Heart left ventricle (tissue), 13 donors: Measurements from ENCODE around the gene EDNRB.

Experiments used
- CTCF ChIP-seq, 12 donors: fragments of 200-600 bp; sonication (generic) in 4 of 12; IDR thresholded peaks; one replicate each; pipeline versions ENCODE4 v1.5.0 to v1.8.0; 2018 to 2022; ENCODE audit warnings: antibody characterized with exemption in 12 of 12, mild to moderate bottlenecking in 5 of 12
- POLR2A ChIP-seq, 2 donors: fragments of 450-650 bp; IDR thresholded peaks; one replicate each; pipeline ENCODE4 v1.6.1; 2017; ENCODE audit warnings: antibody characterized with exemption in 2 of 2, mild to moderate bottlenecking in 2 of 2, moderate library complexity in 2 of 2
- donor health status: ischemic (EF 13 %, LVEDD 7.1; RV severe dilation, severe dysfunction).
- donor health status: DM: no; HTN: yes; CAD: no.
- donor health status: DM: no; HTN: no; CAD: no.
- donor health status: ischemic (EF 25% LVEDD 6.9; RV normal size, moderate dysfunction).
- donor health status: ischemic (EF 25% LVEDD 5.7; RV mildly dilated, moderate dysfunction).
- donor health status: ischemic (EF 35%, LVEDD 5.7; RV mildly dilated, moderate dysfunction).
- donor health status: nonischemic (EF 11% LVEDD 7.7; RV severe dilation, severe dysfunction).
- donor health status: DM: yes; HTN: yes; CAD: no.
- donor health status: PGD.
- donor health status: ischemic (EF 29% LVEDD 5.4; RV normal size, mild dysfunction).
- donor health status: nonischemic (EF 23%, LVEDD 6.1; RV moderate dilation, normal function).

GRCh38 chr13:77853703-77854102 lies 64.9 kb downstream of the EDNRB start:
- no peak for TF ChIP-seq CTCF (IDR thresholded peaks at IDR 0.05)
- no peak for TF ChIP-seq POLR2A (IDR thresholded peaks at IDR 0.05)
